CD14-positive monocyte (primary cell): ENCODE measurements around the gene TCF7. TPM values are rescaled to one million over a fixed set of nuclear protein-coding genes. Genes with fewer than 3 reads are reported as not detected.
A peak's percentile ranks its signal among the peaks of the same experiment; 100 is the strongest.

ENCODE experiments used
- DNase-seq, 3 donors: peaks; one replicate each; pipeline ENCODE4 v3.0.0-alpha.2; 2011 to 2022
- H2AFZ ChIP-seq: 2 replicates; pipeline ENCODE4 v1.6.0; 2012; ENCODE audit warnings: mild to moderate bottlenecking, low read depth, low read length, inconsistent platforms; ENCODE audit not compliant: insufficient read depth, poor library complexity, severe bottlenecking
- H3K27ac ChIP-seq, 2 donors: 1 replicate in 1 of 2; 2 replicates in 1 of 2; pipeline ENCODE4 v1.5.1; 2012 to 2013; ENCODE audit warnings: low read length in 2 of 2, control low read depth in 1 of 2, inconsistent platforms in 1 of 2, low read depth in 1 of 2, mild to moderate bottlenecking in 1 of 2
- H3K27me3 ChIP-seq, 2 donors: one replicate each; pipeline versions ENCODE4 v1.6.0 to v1.6.1; 2011 to 2013; ENCODE audit warnings: low read length in 2 of 2; ENCODE audit not compliant: control insufficient read depth in 2 of 2, insufficient read depth in 2 of 2
- H3K36me3 ChIP-seq, 2 donors: replicated peaks in 1 of 2; 1 replicate in 1 of 2; 2 replicates in 1 of 2; pipeline versions ENCODE4 v1.5.1 to v1.6.1; 2012 to 2013; ENCODE audit warnings: low read length in 2 of 2, control low read depth in 1 of 2, inconsistent platforms in 1 of 2, mild to moderate bottlenecking in 1 of 2; ENCODE audit not compliant: insufficient read depth in 2 of 2, control insufficient read depth in 1 of 2
- H3K4me1 ChIP-seq, 2 donors: 1 replicate in 1 of 2; 2 replicates in 1 of 2; pipeline versions ENCODE4 v1.5.1 to v1.6.1; 2012 to 2013; ENCODE audit warnings: low read length in 2 of 2, control low read depth in 1 of 2, inconsistent platforms in 1 of 2, mild to moderate bottlenecking in 1 of 2, moderate library complexity in 1 of 2; ENCODE audit not compliant: insufficient read depth in 2 of 2, control insufficient read depth in 1 of 2
- H3K4me2 ChIP-seq: replicated peaks from 2 replicates; pipeline ENCODE3; 2012; ENCODE audit warnings: low read length, moderate library complexity, mild to moderate bottlenecking; ENCODE audit not compliant: poor library complexity, severe bottlenecking; ENCODE audit errors: extremely low read depth
- H3K4me3 ChIP-seq, 3 experiments: fragments of 200-600 bp in 1 of 3; sonication (generic) in 1 of 3; replicated peaks in 1 of 3; 1 replicate in 2 of 3; 2 replicates in 1 of 3; pipeline ENCODE4 v1.5.1; 2011 to 2013; ENCODE audit warnings: low read length in 3 of 3, mild to moderate bottlenecking in 3 of 3, control low read depth in 2 of 3, low read depth in 2 of 3, inconsistent platforms in 1 of 3, moderate library complexity in 1 of 3
- H3K79me2 ChIP-seq: 2 replicates; pipeline ENCODE4 v1.6.0; 2012; ENCODE audit warnings: mild to moderate bottlenecking, control low read depth, inconsistent platforms, low read length, moderate library complexity; ENCODE audit not compliant: insufficient read depth
- H3K9ac ChIP-seq: 2 replicates; pipeline ENCODE4 v1.6.0; 2017; ENCODE audit warnings: low read length, mild to moderate bottlenecking; ENCODE audit not compliant: insufficient read depth, poor library complexity, severe bottlenecking
- H3K9me3 ChIP-seq, 2 donors: replicated peaks in 1 of 2; 1 replicate in 1 of 2; 2 replicates in 1 of 2; pipeline versions ENCODE4 v1.5.1 to v1.6.1; 2012 to 2013; ENCODE audit warnings: low read length in 2 of 2, control low read depth in 1 of 2; ENCODE audit not compliant: control insufficient read depth in 1 of 2, insufficient read depth in 1 of 2
- H4K20me1 ChIP-seq: 2 replicates; pipeline ENCODE4 v1.6.0; 2012; ENCODE audit warnings: mild to moderate bottlenecking, low read length, control low read depth, moderate library complexity; ENCODE audit not compliant: insufficient read depth
- H3K27ac Mint-ChIP-seq, 7 donors: one replicate each; pipeline ENCODE4 v1.8.0; 2020; ENCODE audit warnings: mild to moderate bottlenecking in 7 of 7, mixed read lengths in 7 of 7, moderate library complexity in 6 of 7, inconsistent platforms in 2 of 7
- H3K27me3 Mint-ChIP-seq, 3 donors: one replicate each; pipeline ENCODE4 v1.8.0; 2021 to 2022; ENCODE audit warnings: low read depth in 3 of 3, mild to moderate bottlenecking in 3 of 3, mixed read lengths in 3 of 3, moderate library complexity in 3 of 3, inconsistent platforms in 1 of 3
- H3K36me3 Mint-ChIP-seq, 2 donors: one replicate each; pipeline ENCODE4 v1.8.0; 2020; ENCODE audit warnings: mixed read lengths in 2 of 2, inconsistent platforms in 1 of 2, mild to moderate bottlenecking in 1 of 2
- H3K4me1 Mint-ChIP-seq: one replicate; pipeline ENCODE4 v1.8.0; 2020; ENCODE audit warnings: mild to moderate bottlenecking, mixed read lengths
- H3K4me3 Mint-ChIP-seq, 2 donors: one replicate each; pipeline ENCODE4 v1.8.0; 2020; ENCODE audit warnings: mild to moderate bottlenecking in 2 of 2, mixed read lengths in 2 of 2, moderate library complexity in 1 of 2
- H3K9me3 Mint-ChIP-seq, 7 donors: one replicate each; pipeline ENCODE4 v1.8.0; 2020 to 2022; ENCODE audit warnings: mixed read lengths in 7 of 7, mild to moderate bottlenecking in 6 of 7, moderate library complexity in 6 of 7, inconsistent platforms in 2 of 7
- WGBS: methylation state at CpG from one replicate; pipeline ENCODE4 v1.1.5; 2013; ENCODE audit warnings: missing lambda C conversion rate; ENCODE audit not compliant: insufficient coverage; 5-methylcytosine and 5-hydroxymethylcytosine counted together
- intact Hi-C, 2 donors: fragments of 100-400 bp; cut with micrococcal nuclease; formaldehyde crosslinking; loops; one replicate each; pipeline versions ENCODE4 v1.15.0 to v1.15.1; 2023
- polyA plus RNA-seq, 3 donors: library from polyadenylated mRNA; depleted of rRNA in 1 of 3; unstranded in 2 of 3; stranded (reverse) in 1 of 3; fragments of 300-500 nt in 2 of 3; fragments of >200 nt in 1 of 3; fragmentation: Illumina TruSeq in 2 of 3; gene quantifications; 1 replicate in 2 of 3; 2 replicates in 1 of 3; pipeline ENCODE4 v1.2.3, GENCODE V29; 2012 to 2021
- TF ChIP-seq, protein P1 (sequence below): fragments of 200-600 bp; IDR thresholded peaks from one replicate; pipeline ENCODE4 v1.8.0; 2022; ENCODE audit warnings: antibody characterized with exemption, mild to moderate bottlenecking

The TCF7 gene
- polyA plus RNA-seq, 3 donors: 0.15 to 0.84 (median 0.83) TPM

- peaks cover 27 to 60% (median 28%) of the 10 kb centered on the region in 3 donors for H3K27me3 Mint-ChIP-seq
- H3K9ac ChIP-seq: no peak overlapping the region
- no peak overlapping the region for H3K4me2 ChIP-seq
- no peak overlapping the region for H3K27ac ChIP-seq
- H4K20me1 ChIP-seq: no peaks in the 10 kb centered on the region
- no peak overlapping the region for H3K27ac Mint-ChIP-seq
- peaks cover 11 to 39% of the 10 kb centered on the region in 2 donors for H3K27me3 ChIP-seq
- peak overlapping the region; percentile 38 for H2AFZ ChIP-seq
- H3K9me3 ChIP-seq: no peaks in the 10 kb centered on the region
- WGBS: 5% methylated on average over 34 of the region's 46 CpGs
- H3K9me3 Mint-ChIP-seq: peaks cover 0 to 4% (median 0%) of the 10 kb centered on the region in 7 donors
- no peak for DNase-seq
- peaks cover 6 to 7% of the 10 kb centered on the region in 2 donors for H3K4me1 ChIP-seq
- H3K4me3 ChIP-seq: no peak overlapping the region
- no peaks in the 10 kb centered on the region for H3K36me3 ChIP-seq
- H3K4me1 Mint-ChIP-seq: peaks cover 6% of the 10 kb centered on the region
- H3K4me3 Mint-ChIP-seq: peak overlapping the region in 1 of 2 donors; percentile 85
- TF ChIP-seq, protein P1, sequence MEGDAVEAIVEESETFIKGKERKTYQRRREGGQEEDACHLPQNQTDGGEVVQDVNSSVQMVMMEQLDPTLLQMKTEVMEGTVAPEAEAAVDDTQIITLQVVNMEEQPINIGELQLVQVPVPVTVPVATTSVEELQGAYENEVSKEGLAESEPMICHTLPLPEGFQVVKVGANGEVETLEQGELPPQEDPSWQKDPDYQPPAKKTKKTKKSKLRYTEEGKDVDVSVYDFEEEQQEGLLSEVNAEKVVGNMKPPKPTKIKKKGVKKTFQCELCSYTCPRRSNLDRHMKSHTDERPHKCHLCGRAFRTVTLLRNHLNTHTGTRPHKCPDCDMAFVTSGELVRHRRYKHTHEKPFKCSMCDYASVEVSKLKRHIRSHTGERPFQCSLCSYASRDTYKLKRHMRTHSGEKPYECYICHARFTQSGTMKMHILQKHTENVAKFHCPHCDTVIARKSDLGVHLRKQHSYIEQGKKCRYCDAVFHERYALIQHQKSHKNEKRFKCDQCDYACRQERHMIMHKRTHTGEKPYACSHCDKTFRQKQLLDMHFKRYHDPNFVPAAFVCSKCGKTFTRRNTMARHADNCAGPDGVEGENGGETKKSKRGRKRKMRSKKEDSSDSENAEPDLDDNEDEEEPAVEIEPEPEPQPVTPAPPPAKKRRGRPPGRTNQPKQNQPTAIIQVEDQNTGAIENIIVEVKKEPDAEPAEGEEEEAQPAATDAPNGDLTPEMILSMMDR: no peak
- intact Hi-C loops: no loop called here
- no peaks in the 10 kb centered on the region for H3K36me3 Mint-ChIP-seq
- no peaks in the 10 kb centered on the region for H3K79me2 ChIP-seq
These were observed 43.5 kb upstream of the TCF7 start for GRCh38 chr5:134070725-134071613.

GRCh38 chr5:134071614-134072207, 42.8 kb upstream of the TCF7 start:
- H3K27ac ChIP-seq: no peak overlapping the region
- H3K9me3 ChIP-seq: no peaks in the 10 kb centered on the region
- Mint-ChIP-seq H3K4me1 (peaks cover 6% of the 10 kb centered on the region), H3K4me3 (peak overlapping the region in 1 of 2 donors; percentile 85), H3K36me3 (no peaks in the 10 kb centered on the region), H3K9me3 (peaks cover 0 to 4% (median 0%) of the 10 kb centered on the region in 7 donors), H3K27me3 (peaks cover 27 to 58% (median 28%) of the 10 kb centered on the region in 3 donors), H3K27ac (no peak overlapping the region)
- no CpG with 5 or more reads among the region's 7 CpGs for WGBS
- H3K4me3 ChIP-seq: no peak overlapping the region
- TF ChIP-seq, protein P1: no peak
- intact Hi-C loops: no loop called here
- H3K79me2 ChIP-seq: no peaks in the 10 kb centered on the region
- H3K27me3 ChIP-seq: peaks cover 11 to 39% of the 10 kb centered on the region in 2 donors
- no peak overlapping the region for H2AFZ ChIP-seq
- peaks cover 6 to 7% of the 10 kb centered on the region in 2 donors for H3K4me1 ChIP-seq
- H4K20me1 ChIP-seq: no peaks in the 10 kb centered on the region
- no peak overlapping the region for H3K9ac ChIP-seq
- H3K4me2 ChIP-seq: no peak overlapping the region
- no peaks in the 10 kb centered on the region for H3K36me3 ChIP-seq
- no peak for DNase-seq
